ENCODE data around the gene PCDHGA6.
"Not testable (repeated sequence)": the region's sequence is repeated elsewhere in the genome, so short reads cannot be mapped to it uniquely, and the experiment has no call there.

Gene PCDHGA6

GRCh38 chr5:141360685-141361084, 13.0 kb upstream of the PCDHGA6 start:
- FAIRE-seq = no peak

- no peak for FAIRE-seq
These were observed 11.0 kb upstream of the PCDHGA6 start for GRCh38 chr5:141362719-141363118.

DNA sequence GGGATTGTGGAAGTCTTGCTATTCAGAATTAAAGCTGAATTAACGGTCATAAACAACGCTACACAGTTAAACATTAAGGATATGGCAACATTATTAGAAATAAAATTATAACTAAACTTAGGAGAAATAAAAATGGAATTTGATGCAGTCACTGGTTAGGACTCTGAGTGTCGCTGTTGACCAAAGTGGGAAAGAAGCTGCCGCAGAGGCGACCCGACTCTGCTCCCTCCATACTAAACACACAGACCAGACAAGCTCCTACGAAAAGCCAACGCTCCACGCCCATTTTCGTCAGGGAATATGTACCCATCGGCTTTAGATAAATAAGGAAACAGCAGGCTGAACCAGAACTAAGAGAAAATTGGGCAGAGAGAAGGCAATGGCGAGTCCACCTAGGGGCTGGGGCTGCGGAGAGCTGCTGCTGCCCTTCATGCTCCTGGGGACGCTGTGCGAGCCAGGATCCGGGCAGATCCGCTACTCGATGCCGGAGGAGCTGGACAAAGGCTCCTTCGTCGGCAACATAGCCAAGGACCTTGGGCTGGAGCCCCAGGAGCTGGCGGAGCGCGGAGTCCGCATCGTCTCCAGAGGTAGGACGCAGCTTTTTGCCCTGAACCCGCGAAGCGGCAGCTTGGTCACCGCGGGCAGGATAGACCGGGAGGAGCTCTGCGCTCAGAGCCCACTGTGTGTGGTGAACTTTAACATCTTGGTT, 9.6 kb upstream of the PCDHGA6 start, which contains the start of gene PCDHGA5:
PCDHGA5 (plus strand) TSS at position 211 of the 709 bp plus-strand sequence; CDS start at position 380, 169 bp downstream.
- FAIRE-seq = no peak

DNA sequence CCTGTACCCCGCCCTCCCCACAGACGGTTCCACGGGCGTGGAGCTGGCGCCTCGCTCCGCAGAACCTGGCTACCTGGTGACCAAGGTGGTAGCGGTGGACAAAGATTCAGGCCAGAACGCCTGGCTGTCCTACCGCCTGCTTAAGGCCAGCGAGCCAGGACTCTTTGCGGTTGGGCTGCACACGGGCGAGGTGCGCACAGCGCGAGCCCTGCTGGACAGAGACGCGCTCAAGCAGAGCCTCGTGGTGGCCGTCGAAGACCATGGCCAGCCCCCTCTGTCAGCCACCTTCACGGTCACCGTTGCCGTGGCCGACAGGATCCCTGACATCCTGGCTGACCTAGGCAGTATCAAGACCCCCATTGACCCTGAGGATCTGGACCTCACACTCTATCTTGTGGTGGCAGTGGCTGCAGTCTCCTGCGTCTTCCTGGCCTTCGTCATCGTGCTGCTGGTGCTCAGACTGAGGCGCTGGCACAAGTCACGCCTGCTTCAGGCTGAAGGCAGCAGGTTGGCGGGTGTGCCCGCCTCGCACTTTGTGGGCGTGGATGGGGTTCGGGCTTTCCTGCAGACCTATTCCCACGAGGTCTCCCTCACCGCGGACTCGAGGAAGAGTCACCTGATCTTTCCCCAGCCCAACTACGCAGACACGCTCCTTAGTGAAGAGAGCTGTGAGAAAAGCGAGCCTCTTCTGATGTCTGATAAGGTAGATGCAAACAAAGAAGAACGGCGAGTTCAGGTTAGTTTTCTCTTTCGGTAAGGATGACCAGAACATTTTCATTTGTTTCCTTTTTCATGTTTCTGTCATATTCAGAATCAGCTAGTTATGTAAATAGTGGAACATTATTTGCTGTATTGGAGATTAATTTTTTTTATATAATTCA, 7.4 kb upstream of the PCDHGA6 start:
- FAIRE-seq = no peak

GRCh38 chr5:141369994-141370848, 3.5 kb upstream of the PCDHGA6 start, which contains the start of gene PCDHGB3:
Gene PCDHGB3 (plus strand): TSS chr5:141370242. CDS start chr5:141370395, 153 bp downstream.
- FAIRE-seq = no peak

DNA sequence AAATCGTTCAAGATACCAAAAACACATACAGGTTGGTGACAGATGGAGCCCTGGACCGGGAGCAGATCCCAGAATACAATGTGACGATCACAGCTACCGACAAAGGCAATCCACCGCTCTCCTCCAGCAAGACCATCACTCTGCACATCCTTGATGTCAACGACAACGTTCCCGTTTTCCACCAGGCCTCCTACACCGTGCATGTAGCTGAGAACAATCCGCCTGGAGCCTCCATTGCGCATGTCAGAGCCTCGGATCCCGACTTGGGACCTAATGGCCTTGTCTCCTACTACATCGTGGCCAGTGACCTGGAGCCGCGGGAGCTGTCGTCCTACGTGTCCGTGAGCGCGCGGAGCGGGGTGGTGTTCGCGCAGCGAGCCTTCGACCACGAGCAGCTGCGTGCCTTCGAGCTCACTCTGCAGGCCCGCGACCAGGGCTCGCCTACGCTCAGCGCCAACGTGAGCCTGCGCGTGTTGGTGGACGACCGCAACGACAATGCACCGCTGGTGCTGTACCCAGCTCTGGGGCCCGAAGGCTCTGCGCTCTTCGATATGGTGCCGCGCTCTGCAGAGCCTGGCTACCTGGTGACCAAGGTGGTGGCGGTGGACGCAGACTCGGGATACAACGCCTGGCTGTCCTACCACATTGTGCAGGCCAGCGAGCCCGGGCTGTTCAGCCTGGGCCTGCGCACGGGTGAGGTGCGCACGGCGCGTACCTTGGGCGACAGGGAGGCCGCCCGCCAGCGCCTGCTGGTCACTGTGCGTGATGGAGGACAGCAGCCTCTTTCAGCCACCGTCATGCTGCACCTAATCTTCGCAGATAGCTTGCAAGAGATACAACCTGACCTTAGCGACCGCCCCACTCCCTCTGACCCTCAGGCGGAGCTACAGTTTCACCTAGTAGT, 1.9 kb upstream of the PCDHGA6 start:
- FAIRE-seq = no peak

- FAIRE-seq = no peak
These were observed 936 bp downstream of the PCDHGA6 start for GRCh38 chr5:141374627-141375026.

DNA sequence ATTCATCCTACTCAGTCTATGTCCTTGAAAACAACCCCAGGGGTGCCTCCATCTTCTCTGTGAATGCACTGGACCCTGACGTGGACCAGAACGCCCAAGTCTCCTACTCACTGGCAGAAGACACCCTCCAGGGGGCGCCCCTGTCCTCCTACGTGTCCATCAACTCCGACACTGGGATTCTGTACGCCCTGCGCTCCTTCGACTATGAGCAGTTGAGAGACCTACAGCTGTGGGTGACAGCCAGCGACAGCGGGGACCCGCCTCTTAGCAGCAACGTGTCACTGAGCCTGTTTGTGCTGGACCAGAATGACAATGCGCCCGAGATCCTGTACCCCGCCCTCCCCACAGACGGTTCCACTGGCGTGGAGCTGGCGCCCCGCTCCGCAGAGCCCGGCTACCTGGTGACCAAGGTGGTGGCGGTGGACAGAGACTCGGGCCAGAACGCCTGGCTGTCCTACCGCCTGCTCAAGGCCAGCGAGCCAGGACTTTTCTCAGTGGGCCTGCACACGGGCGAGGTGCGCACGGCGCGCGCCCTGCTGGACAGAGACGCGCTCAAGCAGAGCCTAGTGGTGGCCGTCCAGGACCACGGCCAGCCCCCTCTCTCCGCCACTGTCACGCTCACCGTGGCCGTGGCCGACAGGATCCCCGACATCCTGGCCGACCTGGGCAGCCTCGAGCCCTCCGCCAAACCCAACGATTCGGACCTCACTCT, 1.9 kb downstream of the PCDHGA6 start:
- not testable (repeated sequence) for FAIRE-seq

DNA sequence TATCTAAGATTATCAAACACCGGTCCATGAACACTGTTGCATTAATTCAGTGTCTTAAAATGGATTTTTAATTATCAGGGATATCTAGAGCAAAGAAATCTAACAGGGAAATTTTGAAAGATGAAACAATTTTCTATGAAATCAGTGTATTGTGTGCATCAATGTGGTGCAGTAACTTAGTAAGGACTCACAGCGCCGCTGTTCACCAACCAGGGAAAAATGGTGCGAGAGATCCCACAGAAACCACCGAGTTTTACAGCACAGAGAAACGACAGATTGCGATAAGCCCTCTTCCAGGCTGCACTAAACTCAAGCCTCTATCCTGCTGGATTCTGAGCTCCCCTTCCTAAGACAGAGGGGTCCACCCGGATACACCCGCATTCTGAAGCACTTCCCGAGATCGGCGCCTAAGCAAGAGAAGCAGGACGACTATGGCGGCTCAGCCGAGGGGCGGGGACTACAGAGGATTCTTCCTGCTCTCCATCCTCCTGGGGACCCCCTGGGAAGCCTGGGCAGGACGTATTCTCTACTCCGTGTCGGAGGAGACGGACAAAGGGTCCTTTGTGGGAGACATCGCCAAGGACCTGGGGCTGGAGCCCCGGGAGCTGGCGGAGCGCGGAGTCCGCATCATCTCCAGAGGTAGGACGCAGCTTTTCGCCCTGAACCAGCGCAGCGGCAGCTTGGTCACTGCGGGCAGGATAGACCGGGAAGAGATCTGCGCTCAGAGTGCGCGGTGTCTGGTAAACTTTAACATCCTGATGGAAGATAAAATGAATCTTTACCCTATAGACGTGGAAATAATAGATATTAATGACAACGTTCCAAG, 9.0 kb downstream of the PCDHGA6 start, which contains the start of gene PCDHGA7:
PCDHGA7 (plus strand) TSS at position 274 of the 826 bp plus-strand sequence; CDS start at position 432, 158 bp downstream.
- no peak for FAIRE-seq

GRCh38 chr5:141383345-141383744, 9.7 kb downstream of the PCDHGA6 start:
- FAIRE-seq = no peak

GRCh38 chr5:141384471-141385267, 11.0 kb downstream of the PCDHGA6 start:
- FAIRE-seq = no peak

DNA sequence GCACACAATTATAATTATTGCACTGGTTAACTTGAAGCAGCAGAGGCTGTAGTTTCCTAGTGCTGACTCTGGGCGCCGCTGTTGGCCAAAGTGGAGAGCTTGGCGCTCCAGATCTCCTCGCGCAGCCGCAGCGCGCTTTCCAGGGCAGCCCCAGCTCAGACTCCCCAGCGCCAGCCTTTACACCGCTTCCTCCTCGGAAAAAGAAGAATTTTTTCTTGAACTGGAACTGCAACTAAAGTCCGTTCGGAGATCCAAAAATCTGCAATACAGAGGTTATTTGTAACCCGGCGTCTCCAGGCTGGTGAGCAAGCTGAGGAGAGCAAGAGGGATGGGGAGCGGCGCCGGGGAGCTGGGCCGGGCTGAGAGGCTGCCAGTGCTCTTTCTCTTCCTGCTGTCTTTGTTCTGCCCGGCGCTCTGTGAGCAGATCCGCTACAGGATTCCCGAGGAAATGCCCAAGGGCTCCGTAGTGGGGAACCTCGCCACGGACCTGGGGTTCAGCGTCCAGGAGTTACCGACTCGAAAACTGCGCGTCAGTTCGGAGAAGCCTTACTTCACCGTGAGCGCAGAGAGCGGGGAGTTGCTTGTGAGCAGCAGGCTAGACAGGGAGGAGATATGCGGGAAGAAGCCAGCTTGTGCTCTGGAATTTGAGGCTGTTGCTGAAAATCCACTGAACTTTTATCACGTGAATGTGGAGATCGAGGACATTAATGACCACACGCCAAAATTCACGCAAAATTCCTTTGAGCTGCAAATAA, 14.0 kb downstream of the PCDHGA6 start, which contains the start of gene PCDHGB4:
PCDHGB4 (plus strand) TSS at position 142 of the 755 bp plus-strand sequence; CDS start at position 329, 187 bp downstream.
- not testable (repeated sequence) for FAIRE-seq

DNA sequence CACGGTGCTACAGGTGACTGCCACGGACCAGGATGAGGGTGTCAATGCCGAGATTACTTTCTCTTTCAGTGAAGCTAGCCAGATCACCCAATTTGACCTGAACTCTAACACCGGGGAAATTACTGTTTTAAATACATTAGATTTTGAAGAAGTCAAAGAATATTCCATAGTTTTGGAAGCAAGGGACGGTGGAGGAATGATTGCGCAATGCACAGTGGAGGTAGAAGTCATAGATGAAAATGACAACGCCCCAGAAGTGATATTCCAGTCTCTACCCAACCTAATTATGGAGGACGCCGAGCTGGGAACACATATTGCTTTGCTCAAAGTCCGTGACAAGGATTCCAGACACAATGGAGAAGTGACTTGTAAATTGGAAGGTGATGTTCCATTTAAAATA, 15.0 kb downstream of the PCDHGA6 start:
- FAIRE-seq = no peak

- FAIRE-seq = no peak
These were observed 15.7 kb downstream of the PCDHGA6 start for GRCh38 chr5:141389153-141390042.

DNA sequence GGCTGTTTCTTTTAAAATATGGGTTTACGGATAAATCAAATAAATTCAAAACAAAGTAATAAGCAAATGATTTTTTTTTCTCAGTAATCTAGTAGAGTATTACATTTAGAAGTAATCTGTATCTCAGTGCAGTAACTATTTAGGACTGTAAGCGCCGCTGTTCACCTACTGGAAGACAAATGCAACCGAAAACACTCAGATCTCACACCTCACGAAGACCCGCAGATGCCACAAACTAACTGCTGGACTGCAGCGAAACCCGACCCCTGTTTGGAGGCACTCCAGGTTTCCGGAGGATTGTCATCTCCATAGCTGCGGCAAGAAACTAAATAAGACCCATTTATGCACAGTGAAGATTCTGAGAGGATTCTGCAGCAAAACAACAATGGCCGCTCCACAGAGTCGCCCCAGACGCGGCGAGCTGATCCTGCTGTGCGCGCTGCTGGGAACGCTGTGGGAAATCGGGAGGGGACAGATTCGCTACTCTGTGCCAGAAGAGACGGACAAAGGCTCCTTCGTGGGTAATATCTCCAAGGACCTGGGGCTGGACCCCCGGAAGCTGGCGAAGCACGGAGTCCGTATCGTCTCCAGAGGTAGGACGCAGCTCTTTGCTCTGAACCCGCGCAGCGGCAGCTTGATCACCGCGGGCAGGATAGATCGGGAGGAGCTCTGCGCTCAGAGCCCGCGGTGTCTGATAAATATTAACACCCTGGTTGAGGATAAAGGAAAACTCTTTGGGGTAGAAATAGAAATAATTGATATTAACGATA, 18.9 kb downstream of the PCDHGA6 start, which contains the start of gene PCDHGA8:
PCDHGA8 (plus strand) TSS at position 205 of the 770 bp plus-strand sequence; CDS start at position 386, 181 bp downstream.
- FAIRE-seq = no peak

DNA sequence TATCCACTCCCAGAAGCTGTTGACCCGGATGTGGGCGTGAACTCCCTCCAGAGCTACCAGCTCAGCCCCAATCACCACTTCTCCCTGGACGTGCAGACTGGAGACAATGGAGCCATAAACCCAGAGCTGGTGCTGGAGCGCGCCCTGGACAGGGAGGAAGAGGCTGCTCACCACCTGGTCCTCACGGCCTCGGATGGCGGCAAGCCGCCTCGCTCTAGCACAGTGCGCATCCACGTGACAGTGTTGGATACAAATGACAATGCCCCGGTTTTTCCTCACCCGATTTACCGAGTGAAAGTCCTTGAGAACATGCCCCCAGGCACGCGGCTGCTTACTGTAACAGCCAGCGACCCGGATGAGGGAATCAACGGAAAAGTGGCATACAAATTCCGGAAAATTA, 19.6 kb downstream of the PCDHGA6 start:
- no peak for FAIRE-seq
